ENCODE measurements around the gene HS3ST2. TPM values are rescaled to one million over a fixed set of nuclear protein-coding genes. Genes with fewer than 3 reads are reported as not detected.
"Not testable (repeated sequence)": the region's sequence is repeated elsewhere in the genome, so short reads cannot be mapped to it uniquely, and the experiment has no call there.

Gene HS3ST2
- total RNA-seq, 2 donors from 2014 or later: 7.3 to 17.8 TPM

GRCh38 chr16:22838681-22839080 is 24.7 kb downstream of the HS3ST2 start:
- ATAC-seq (ENCODE audit: insufficient number of reproducible peaks, low FRiP score, low read depth) (no peak), DNase-seq (ENCODE audit: low spot score) (no peak)
- Histone ChIP-seq H3K27ac (no peak overlapping the region), H3K4me1 (ENCODE audit: control insufficient read depth in 1 of 2, low read depth in 2 of 2) (no peaks in the 10 kb centered on the region), H3K9me3 (no peaks in the 10 kb centered on the region), H3K36me3 (no peaks in the 10 kb centered on the region), H3K4me3 (no peak overlapping the region), H3K27me3 (replicated peaks; ENCODE audit: insufficient read depth) (no peaks in the 10 kb centered on the region)
- no peak for TF ChIP-seq CTCF (IDR thresholded peaks at IDR 0.05)

GRCh38 chr16:22842031-22842430 is 28.1 kb downstream of the HS3ST2 start:
- DNase-seq (ENCODE audit: low spot score); ATAC-seq (ENCODE audit: insufficient number of reproducible peaks, low FRiP score, low read depth); H3K4me3 ChIP-seq; H3K27me3 ChIP-seq (replicated peaks; ENCODE audit: insufficient read depth); H3K9me3 ChIP-seq; H3K36me3 ChIP-seq; H3K4me1 ChIP-seq (ENCODE audit: control insufficient read depth in 1 of 2, low read depth in 2 of 2); H3K27ac ChIP-seq: not testable (repeated sequence)

- H3K27ac ChIP-seq: no peak overlapping the region
- TF ChIP-seq CTCF (IDR thresholded peaks at IDR 0.05): no peak
- no peak for ATAC-seq (ENCODE audit: insufficient number of reproducible peaks, low FRiP score, low read depth)
- H3K27me3 ChIP-seq (replicated peaks; ENCODE audit: insufficient read depth): no peaks in the 10 kb centered on the region
- DNase-seq (ENCODE audit: low spot score): no peak
- no peaks in the 10 kb centered on the region for H3K4me1 ChIP-seq (ENCODE audit: control insufficient read depth in 1 of 2, low read depth in 2 of 2)
- H3K4me3 ChIP-seq: no peak overlapping the region
- H3K36me3 ChIP-seq: no peaks in the 10 kb centered on the region
- no peaks in the 10 kb centered on the region for H3K9me3 ChIP-seq
Observed at GRCh38 chr16:22843122-22843521, 29.2 kb downstream of the HS3ST2 start.

DNA sequence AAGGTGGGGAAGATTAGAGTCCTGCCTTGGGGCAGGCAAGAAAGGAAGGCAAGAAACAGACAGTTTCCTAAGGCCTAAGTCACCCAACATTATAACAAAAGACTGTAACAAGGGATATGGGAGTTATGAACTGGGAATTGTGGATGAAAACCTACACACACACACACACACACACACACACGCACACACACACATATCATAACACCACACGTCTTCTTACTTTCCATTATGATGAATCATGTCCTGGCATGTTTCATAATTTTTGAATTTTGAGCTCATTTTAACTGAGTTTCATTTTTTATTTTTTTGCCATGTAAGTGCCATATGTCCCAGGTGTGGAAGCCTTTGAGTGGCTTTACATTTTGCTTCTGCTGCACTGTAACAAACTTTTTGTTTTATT is 29.9 kb downstream of the HS3ST2 start:
- ATAC-seq (ENCODE audit: insufficient number of reproducible peaks, low FRiP score, low read depth): no peak
- H3K27me3 ChIP-seq (replicated peaks; ENCODE audit: insufficient read depth): no peaks in the 10 kb centered on the region
- DNase-seq (ENCODE audit: low spot score): no peak

GRCh38 chr16:22844416-22844815 is 30.5 kb downstream of the HS3ST2 start:
- Histone ChIP-seq H3K4me1 (ENCODE audit: control insufficient read depth in 1 of 2, low read depth in 2 of 2) (no peaks in the 10 kb centered on the region), H3K4me3 (no peak overlapping the region), H3K27me3 (replicated peaks; ENCODE audit: insufficient read depth) (no peaks in the 10 kb centered on the region), H3K9me3 (no peaks in the 10 kb centered on the region), H3K27ac (no peak overlapping the region), H3K36me3 (no peaks in the 10 kb centered on the region)
- no peak for TF ChIP-seq CTCF (IDR thresholded peaks at IDR 0.05)
- no peak for DNase-seq (ENCODE audit: low spot score)
- ATAC-seq (ENCODE audit: insufficient number of reproducible peaks, low FRiP score, low read depth): no peak

More for the DNA sequence above, 29.9 kb downstream of the HS3ST2 start:
- Histone ChIP-seq H3K36me3 (no peaks in the 10 kb centered on the region), H3K9me3 (no peaks in the 10 kb centered on the region), H3K4me3 (no peak overlapping the region), H3K27ac (no peak overlapping the region), H3K4me1 (ENCODE audit: control insufficient read depth in 1 of 2, low read depth in 2 of 2) (no peaks in the 10 kb centered on the region)
- no peak for TF ChIP-seq CTCF (IDR thresholded peaks at IDR 0.05)

DNA sequence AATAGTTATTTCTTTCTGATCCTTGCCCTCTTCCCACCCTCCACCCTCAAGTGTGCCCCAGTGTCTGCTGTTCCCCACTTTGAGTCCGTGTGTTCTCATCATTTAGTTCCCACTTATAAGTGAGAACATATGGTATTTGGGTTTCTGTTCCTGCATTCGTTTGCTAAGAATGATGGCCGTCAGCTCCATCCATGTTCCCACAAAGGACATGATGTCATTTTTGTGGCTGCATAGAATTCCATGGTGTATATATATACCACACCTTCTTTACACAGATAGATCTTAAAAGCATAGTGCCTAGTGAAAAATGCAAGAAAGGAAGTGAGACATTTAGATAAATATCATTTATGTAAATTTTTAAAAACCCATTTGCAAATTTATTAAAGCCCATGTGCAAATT is 33.1 kb downstream of the HS3ST2 start:
- no peak for DNase-seq (ENCODE audit: low spot score)
- no peaks in the 10 kb centered on the region for H3K4me1 ChIP-seq (ENCODE audit: control insufficient read depth in 1 of 2, low read depth in 2 of 2)
- no peak for TF ChIP-seq CTCF (IDR thresholded peaks at IDR 0.05)
- no peaks in the 10 kb centered on the region for H3K36me3 ChIP-seq
- no peaks in the 10 kb centered on the region for H3K27me3 ChIP-seq (replicated peaks; ENCODE audit: insufficient read depth)
- no peak overlapping the region for H3K27ac ChIP-seq
- H3K4me3 ChIP-seq: no peak overlapping the region
- ATAC-seq (ENCODE audit: insufficient number of reproducible peaks, low FRiP score, low read depth): no peak
- no peaks in the 10 kb centered on the region for H3K9me3 ChIP-seq

Measured in thoracic aorta (tissue), 2 donors.